SK-N-DZ (cell line): Measurements from ENCODE around the gene TMEM187.

ENCODE experiments used
- DNase-seq: peaks from one replicate; pipeline ENCODE4 v3.0.0-alpha.2; 2015; ENCODE audit warnings: low spot score

The TMEM187 gene

GRCh38 chrX:154019061-154019621 lies 46.6 kb downstream of the TMEM187 start:
- DNase-seq: no peak

GRCh38 chrX:154019633-154020528 lies 47.3 kb downstream of the TMEM187 start, which contains the start of gene IRAK1:
Gene IRAK1, minus strand, starts transcription at chrX:154019902. Its CDS starts 90 bp downstream, at chrX:154019812.
- DNase-seq: no peak

- no peak for DNase-seq
These were observed 48.1 kb downstream of the TMEM187 start for GRCh38 chrX:154020536-154021115.

- no peak for DNase-seq
These were observed 48.6 kb downstream of the TMEM187 start for GRCh38 chrX:154021131-154021611.

GRCh38 chrX:154022108-154022507 lies 49.6 kb downstream of the TMEM187 start:
- no peak for DNase-seq

- DNase-seq: no peak
These were observed 50.9 kb downstream of the TMEM187 start for GRCh38 chrX:154023276-154024000.

- no peak for DNase-seq
These were observed 51.7 kb downstream of the TMEM187 start for GRCh38 chrX:154024271-154024670.

GRCh38 chrX:154025230-154025629 lies 52.7 kb downstream of the TMEM187 start:
- no peak for DNase-seq

GRCh38 chrX:154026136-154027021 lies 53.8 kb downstream of the TMEM187 start:
- no peak for DNase-seq

GRCh38 chrX:154027022-154027402 lies 54.5 kb downstream of the TMEM187 start:
- DNase-seq: no peak

GRCh38 chrX:154027986-154028385 lies 55.4 kb downstream of the TMEM187 start:
- DNase-seq: no peak

- no peak for DNase-seq
These were observed 56.1 kb downstream of the TMEM187 start for GRCh38 chrX:154028502-154029184.

- DNase-seq: no peak
These were observed 56.9 kb downstream of the TMEM187 start for GRCh38 chrX:154029439-154029838.

- no peak for DNase-seq
These were observed 57.7 kb downstream of the TMEM187 start for GRCh38 chrX:154030266-154030665.

GRCh38 chrX:154030715-154031305 lies 58.3 kb downstream of the TMEM187 start:
- no peak for DNase-seq

- no peak for DNase-seq
These were observed 59.6 kb downstream of the TMEM187 start for GRCh38 chrX:154032160-154032559.

GRCh38 chrX:154032653-154033052 lies 60.1 kb downstream of the TMEM187 start:
- DNase-seq: no peak
